ENCODE data around the gene ARFRP1. TPM values are rescaled to one million over a fixed set of nuclear protein-coding genes. Genes with fewer than 3 reads are reported as not detected.
A peak's percentile ranks its signal among the peaks of the same experiment; 100 is the strongest.

The ARFRP1 gene
- total and polyA plus RNA-seq, 2 of the 13 experiments (the other 11 are each of a cell fraction or from before 2014, with no cell fraction given), result 32.0 to 51.1 TPM

DNA sequence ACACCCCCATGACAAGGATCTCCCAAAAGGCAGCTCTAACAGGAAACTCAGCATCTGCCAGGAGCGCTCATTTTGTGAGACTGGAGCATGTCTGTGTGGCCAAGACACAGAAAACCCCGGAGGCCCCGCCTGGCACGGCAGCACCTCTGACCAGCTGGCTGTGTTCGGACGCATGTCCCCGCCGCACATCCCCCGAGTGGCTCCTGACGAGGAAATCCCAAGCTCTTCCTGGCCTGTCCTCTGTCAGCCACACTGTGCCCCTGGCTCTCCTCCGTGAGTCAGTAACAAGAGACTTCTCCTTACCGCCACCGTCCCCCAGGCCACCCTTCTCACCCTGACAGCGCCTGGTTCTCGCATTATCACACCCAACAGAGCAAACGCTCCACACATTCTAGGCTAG lies 46.2 kb upstream of the ARFRP1 start:
- no peak for ATAC-seq
- TF ChIP-seq FOSL1 (CRISPR knock-in tag; IDR thresholded peaks at IDR 0.05; ENCODE audit: borderline replicate concordance) (no peak), ZNF605 (CRISPR knock-in tag; IDR thresholded peaks at IDR 0.05) (0 out of 2 replicates have a peak, but pooled peaks have one; percentile 20)
- TF ChIP-seq, protein P1, sequence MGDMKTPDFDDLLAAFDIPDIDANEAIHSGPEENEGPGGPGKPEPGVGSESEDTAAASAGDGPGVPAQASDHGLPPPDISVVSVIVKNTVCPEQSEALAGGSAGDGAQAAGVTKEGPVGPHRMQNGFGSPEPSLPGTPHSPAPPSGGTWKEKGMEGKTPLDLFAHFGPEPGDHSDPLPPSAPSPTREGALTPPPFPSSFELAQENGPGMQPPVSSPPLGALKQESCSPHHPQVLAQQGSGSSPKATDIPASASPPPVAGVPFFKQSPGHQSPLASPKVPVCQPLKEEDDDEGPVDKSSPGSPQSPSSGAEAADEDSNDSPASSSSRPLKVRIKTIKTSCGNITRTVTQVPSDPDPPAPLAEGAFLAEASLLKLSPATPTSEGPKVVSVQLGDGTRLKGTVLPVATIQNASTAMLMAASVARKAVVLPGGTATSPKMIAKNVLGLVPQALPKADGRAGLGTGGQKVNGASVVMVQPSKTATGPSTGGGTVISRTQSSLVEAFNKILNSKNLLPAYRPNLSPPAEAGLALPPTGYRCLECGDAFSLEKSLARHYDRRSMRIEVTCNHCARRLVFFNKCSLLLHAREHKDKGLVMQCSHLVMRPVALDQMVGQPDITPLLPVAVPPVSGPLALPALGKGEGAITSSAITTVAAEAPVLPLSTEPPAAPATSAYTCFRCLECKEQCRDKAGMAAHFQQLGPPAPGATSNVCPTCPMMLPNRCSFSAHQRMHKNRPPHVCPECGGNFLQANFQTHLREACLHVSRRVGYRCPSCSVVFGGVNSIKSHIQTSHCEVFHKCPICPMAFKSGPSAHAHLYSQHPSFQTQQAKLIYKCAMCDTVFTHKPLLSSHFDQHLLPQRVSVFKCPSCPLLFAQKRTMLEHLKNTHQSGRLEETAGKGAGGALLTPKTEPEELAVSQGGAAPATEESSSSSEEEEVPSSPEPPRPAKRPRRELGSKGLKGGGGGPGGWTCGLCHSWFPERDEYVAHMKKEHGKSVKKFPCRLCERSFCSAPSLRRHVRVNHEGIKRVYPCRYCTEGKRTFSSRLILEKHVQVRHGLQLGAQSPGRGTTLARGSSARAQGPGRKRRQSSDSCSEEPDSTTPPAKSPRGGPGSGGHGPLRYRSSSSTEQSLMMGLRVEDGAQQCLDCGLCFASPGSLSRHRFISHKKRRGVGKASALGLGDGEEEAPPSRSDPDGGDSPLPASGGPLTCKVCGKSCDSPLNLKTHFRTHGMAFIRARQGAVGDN (CRISPR knock-in tag; IDR thresholded peaks at IDR 0.05), result peak; percentile 10; the same call in 1 of the 2 replicates
- TF ChIP-seq, protein P2, sequence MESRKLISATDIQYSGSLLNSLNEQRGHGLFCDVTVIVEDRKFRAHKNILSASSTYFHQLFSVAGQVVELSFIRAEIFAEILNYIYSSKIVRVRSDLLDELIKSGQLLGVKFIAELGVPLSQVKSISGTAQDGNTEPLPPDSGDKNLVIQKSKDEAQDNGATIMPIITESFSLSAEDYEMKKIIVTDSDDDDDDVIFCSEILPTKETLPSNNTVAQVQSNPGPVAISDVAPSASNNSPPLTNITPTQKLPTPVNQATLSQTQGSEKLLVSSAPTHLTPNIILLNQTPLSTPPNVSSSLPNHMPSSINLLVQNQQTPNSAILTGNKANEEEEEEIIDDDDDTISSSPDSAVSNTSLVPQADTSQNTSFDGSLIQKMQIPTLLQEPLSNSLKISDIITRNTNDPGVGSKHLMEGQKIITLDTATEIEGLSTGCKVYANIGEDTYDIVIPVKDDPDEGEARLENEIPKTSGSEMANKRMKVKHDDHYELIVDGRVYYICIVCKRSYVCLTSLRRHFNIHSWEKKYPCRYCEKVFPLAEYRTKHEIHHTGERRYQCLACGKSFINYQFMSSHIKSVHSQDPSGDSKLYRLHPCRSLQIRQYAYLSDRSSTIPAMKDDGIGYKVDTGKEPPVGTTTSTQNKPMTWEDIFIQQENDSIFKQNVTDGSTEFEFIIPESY (CRISPR knock-in tag; IDR thresholded peaks at IDR 0.05), result peak; percentile 91
- H2AFZ ChIP-seq (ENCODE audit: low read length), result no peak overlapping the region
- peaks cover 0 to 3% of the 10 kb centered on the region in 2 experiments; a peak in 1 of 5 replicates for H3K27me3 ChIP-seq (ENCODE audit: control insufficient read depth in 1 of 2, insufficient read depth in 2 of 2, low read length in 2 of 2)
- DNase-seq (ENCODE audit: low spot score), result no peak
- CTCF ChIA-PET (ENCODE audit: low intra/inter-chr PET ratio, low total read pairs), result no interaction called here
- no peak overlapping the region for H3K4me3 ChIP-seq (replicated peaks in 1 of 3; ENCODE audit: insufficient read depth in 1 of 3, low read depth in 2 of 3, low read length in 3 of 3)
- no peaks in the 10 kb centered on the region for H3K9me3 ChIP-seq (ENCODE audit: low read length)
- no peak for FAIRE-seq
- no peak overlapping the region for H3K9ac ChIP-seq (ENCODE audit: insufficient read depth, low read depth, low read length)
- in situ Hi-C loops (cut with HindIII; ENCODE audit: extremely low pct_ligation_motif_present, low pct_unique_long_range_greater_than_20kb) (no loop called here), intact Hi-C loops (cut with micrococcal nuclease; ENCODE audit: unreplicated experiment) (no loop called here)
- no peak overlapping the region for H3K4me2 ChIP-seq (ENCODE audit: low read depth, low read length)
- WGBS (ENCODE audit: low lambda C conversion rate), result 85% methylated on average over 16 of the region's 16 CpGs
- H3K79me2 ChIP-seq (ENCODE audit: insufficient read depth, low read length), result no peaks in the 10 kb centered on the region
- H3K4me1 ChIP-seq (ENCODE audit: insufficient read depth, low read length), result peaks cover 36% of the 10 kb centered on the region
- no peaks in the 10 kb centered on the region for H3K36me3 ChIP-seq (replicated peaks in 1 of 2; ENCODE audit: control insufficient read depth in 1 of 2, insufficient read depth in 2 of 2, low read length in 2 of 2)
- POLR2A ChIA-PET, result no interaction called here
- H4K20me1 ChIP-seq (ENCODE audit: insufficient read depth, low read length), result no peaks in the 10 kb centered on the region
- H3K27ac ChIP-seq (ENCODE audit: extremely low read length, insufficient read depth, low read length), result no peak overlapping the region
- BruUV-seq (replicated peaks), result no TSS peak
